A549 (cell line): Measurements from ENCODE around the gene RNF128.

Experiments used
- CBX8 ChIP-seq: fragments of 200-600 bp; sonication (generic); IDR thresholded peaks from 2 replicates; pipeline ENCODE4 v1.6.1; 2016
- CHD2 ChIP-seq: fragments of 150-350 bp; IDR thresholded peaks from 2 replicates; pipeline ENCODE4 v1.6.1; 2014; ENCODE audit warnings: low read length; ENCODE audit not compliant: partially characterized antibody
- EHMT2 ChIP-seq: fragments of 200-600 bp; sonication (generic); IDR thresholded peaks from 2 replicates; pipeline ENCODE4 v1.6.1; 2016; ENCODE audit warnings: antibody characterized with exemption, low read depth, mild to moderate bottlenecking, moderate library complexity
- ESRRA ChIP-seq: fragments of 150-350 bp; IDR thresholded peaks from 2 replicates; pipeline ENCODE4 v1.6.1; 2014; ENCODE audit warnings: mild to moderate bottlenecking, low read length, borderline replicate concordance
- MAFK ChIP-seq: fragments of 450-650 bp; IDR thresholded peaks from 2 replicates; pipeline ENCODE4 v1.6.1; 2014; ENCODE audit not compliant: partially characterized antibody
- MAZ ChIP-seq: fragments of 150-350 bp; IDR thresholded peaks from 2 replicates; pipeline ENCODE4 v1.6.1; 2014; ENCODE audit warnings: antibody characterized with exemption, low read depth, low read length, borderline replicate concordance
- POLR2A ChIP-seq: IDR thresholded peaks from 2 replicates; pipeline ENCODE4 v1.6.1; 2012; ENCODE audit warnings: mild to moderate bottlenecking, low read length
- POLR2AphosphoS2 ChIP-seq: conservative IDR thresholded peaks from 2 replicates; pipeline ENCODE4 v1.6.1; 2012; ENCODE audit warnings: low read length, improper control_type of control experiment, inconsistent platforms
- RFX5 ChIP-seq: fragments of 450-650 bp; IDR thresholded peaks from 2 replicates; pipeline ENCODE4 v1.7.1; 2014; ENCODE audit warnings: antibody characterized with exemption, mild to moderate bottlenecking, moderate library complexity
- SREBF2 ChIP-seq: fragments of 450-650 bp; IDR thresholded peaks from 2 replicates; pipeline ENCODE4 v1.6.1; 2014; ENCODE audit warnings: mild to moderate bottlenecking, moderate library complexity
- ZSCAN20 ChIP-seq: fragments of 250-450 bp; sonication (Bioruptor Pico); IDR thresholded peaks from 2 replicates; pipeline ENCODE4 v1.8.0; 2022; ENCODE audit warnings: mild to moderate bottlenecking, moderate library complexity
- TF ChIP-seq, protein P1 (sequence below): fragments of >200 bp; sonication (Bioruptor Twin); formaldehyde crosslinking; IDR thresholded peaks from 3 replicates; pipeline ENCODE4 v1.5.1; 2016

DNA sequence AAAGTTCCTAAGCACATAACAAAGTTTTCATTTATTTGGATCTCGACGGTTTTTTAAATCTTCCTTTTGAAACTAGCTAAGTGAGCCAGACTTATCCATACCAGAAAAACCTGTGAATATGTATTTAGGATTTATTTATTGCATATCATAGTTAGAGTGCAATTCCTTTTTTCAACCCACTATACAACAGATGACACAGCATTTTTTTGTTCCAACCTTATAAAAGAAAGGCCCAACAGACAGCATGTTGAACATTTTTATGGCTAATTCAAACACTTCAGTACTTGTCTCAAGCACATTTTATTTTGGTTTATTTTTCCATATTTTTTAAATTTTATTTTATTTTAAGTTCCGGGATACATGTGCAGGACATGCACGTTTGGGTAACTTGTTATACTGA, 15.1 kb upstream of the RNF128 start:
- TF ChIP-seq, protein P1, sequence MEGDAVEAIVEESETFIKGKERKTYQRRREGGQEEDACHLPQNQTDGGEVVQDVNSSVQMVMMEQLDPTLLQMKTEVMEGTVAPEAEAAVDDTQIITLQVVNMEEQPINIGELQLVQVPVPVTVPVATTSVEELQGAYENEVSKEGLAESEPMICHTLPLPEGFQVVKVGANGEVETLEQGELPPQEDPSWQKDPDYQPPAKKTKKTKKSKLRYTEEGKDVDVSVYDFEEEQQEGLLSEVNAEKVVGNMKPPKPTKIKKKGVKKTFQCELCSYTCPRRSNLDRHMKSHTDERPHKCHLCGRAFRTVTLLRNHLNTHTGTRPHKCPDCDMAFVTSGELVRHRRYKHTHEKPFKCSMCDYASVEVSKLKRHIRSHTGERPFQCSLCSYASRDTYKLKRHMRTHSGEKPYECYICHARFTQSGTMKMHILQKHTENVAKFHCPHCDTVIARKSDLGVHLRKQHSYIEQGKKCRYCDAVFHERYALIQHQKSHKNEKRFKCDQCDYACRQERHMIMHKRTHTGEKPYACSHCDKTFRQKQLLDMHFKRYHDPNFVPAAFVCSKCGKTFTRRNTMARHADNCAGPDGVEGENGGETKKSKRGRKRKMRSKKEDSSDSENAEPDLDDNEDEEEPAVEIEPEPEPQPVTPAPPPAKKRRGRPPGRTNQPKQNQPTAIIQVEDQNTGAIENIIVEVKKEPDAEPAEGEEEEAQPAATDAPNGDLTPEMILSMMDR: no peak
- TF ChIP-seq ESRRA (no peak), POLR2A (no peak), ZSCAN20 (CRISPR knock-in tag) (no peak), CBX8 (no peak), CHD2 (no peak), EHMT2 (no peak), RFX5 (no peak), POLR2AphosphoS2 (no peak), MAFK (peak; percentile 71), SREBF2 (no peak), MAZ (no peak)
